TTC549 (cell line): ENCODE data around the gene ESYT2.
"Not testable (repeated sequence)": the region's sequence is repeated elsewhere in the genome, so short reads cannot be mapped to it uniquely, and the experiment has no call there.

Experiments
- FAIRE-seq: peaks from 2 replicates; lab custom pipeline; 2012; peaks lifted over from hg19 to GRCh38; lab: Jason Lieb, UNC

ESYT2 gene

GRCh38 chr7:158723714-158724385 lies 105.5 kb downstream of the ESYT2 start:
- no peak for FAIRE-seq

GRCh38 chr7:158723266-158723665 lies 106.0 kb downstream of the ESYT2 start:
- FAIRE-seq, result no peak

- no peak for FAIRE-seq
Measured at GRCh38 chr7:158722574-158723237, 106.6 kb downstream of the ESYT2 start.

- no peak for FAIRE-seq
Measured at GRCh38 chr7:158720112-158720511, 109.2 kb downstream of the ESYT2 start.

GRCh38 chr7:158716802-158717201 lies 112.5 kb downstream of the ESYT2 start:
- no peak for FAIRE-seq

GRCh38 chr7:158710651-158711102 lies 118.6 kb downstream of the ESYT2 start:
- no peak for FAIRE-seq

- FAIRE-seq, result no peak
Measured at GRCh38 chr7:158707610-158708009, 121.7 kb downstream of the ESYT2 start.

- FAIRE-seq, result no peak
Measured at GRCh38 chr7:158706710-158707590, 122.4 kb downstream of the ESYT2 start.

DNA sequence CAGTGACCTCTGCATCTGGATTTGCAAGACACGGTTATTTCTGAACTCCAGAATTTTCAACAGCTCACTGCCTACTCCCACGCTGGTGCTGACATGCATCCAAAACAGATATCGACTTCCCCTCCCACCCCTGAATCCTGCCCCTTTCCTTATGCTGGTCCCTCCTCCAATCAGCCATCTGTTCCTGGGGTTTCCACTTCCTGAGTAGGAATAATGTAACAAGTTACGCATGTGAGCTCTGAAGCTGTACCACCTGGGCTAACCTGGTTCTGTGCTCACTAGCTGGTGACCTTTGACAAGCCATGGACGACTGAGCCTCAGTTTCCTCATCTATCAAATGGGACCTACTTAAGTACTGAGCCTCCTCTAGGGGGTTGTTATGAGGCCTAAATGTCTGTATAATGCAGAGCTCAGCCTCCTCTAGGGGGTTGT lies 123.0 kb downstream of the ESYT2 start:
- FAIRE-seq, result no peak

DNA sequence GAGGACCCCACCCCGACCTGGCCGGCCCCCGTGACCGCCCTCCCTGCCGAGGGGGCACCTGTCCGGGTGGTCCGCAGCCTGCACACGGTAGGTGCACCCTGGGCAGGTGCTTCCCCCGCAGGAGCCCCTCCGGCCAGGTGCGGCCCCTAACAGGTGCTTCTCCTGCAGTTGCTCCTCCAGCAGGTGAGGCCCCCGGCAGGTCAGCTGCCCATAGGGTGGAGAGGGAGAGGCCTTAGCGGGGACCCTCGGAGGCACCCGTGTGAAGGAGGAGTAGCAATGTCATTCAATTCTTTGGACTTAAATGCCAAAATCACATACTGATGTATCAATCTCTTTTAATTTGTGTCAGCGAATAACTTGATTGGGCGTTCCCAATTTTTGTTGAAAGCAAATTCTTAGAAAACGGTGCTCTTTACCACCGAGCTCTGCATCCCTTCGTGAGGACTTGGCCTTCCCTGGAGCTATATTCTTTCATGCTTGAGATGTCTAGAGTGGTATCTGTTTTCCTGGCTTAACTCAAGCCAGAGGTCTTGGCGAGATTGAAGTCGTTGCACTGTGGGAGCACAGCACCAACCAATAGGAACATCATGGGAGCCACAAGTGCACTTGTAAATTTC lies 124.0 kb downstream of the ESYT2 start:
- FAIRE-seq, result no peak

- FAIRE-seq, result no peak
Measured at GRCh38 chr7:158704524-158705233, 124.6 kb downstream of the ESYT2 start, which contains the start of gene NCAPG2. TSS of gene NCAPG2 (minus strand) at chr7:158704804. CDS start at chr7:158701899, 2,905 bp downstream.

- FAIRE-seq, result not testable (repeated sequence)
Measured at GRCh38 chr7:158703679-158704523, 125.4 kb downstream of the ESYT2 start.

- FAIRE-seq, result no peak
Measured at GRCh38 chr7:158702944-158703343, 126.4 kb downstream of the ESYT2 start.

DNA sequence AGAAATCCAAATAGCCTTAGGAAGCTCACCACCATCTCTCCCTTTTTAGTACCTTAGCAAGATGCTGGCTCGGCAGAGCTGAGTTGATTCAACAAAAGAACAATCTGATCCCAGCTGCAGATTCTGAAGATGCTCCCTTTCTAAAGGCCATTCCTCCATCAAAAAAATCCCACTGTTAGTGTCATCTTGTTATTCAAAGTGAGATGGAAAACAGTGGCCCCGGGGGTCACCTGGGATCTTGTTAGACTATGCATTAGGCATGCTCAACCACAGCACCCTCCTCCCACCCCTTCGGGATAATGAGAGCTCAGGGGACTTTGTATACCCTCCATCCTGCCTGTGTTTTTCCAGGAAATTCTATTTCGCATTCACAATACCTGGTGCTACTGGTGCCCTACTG lies 127.1 kb downstream of the ESYT2 start:
- FAIRE-seq, result no peak

GRCh38 chr7:158700008-158700407 lies 129.3 kb downstream of the ESYT2 start:
- no peak for FAIRE-seq

GRCh38 chr7:158699341-158699740 lies 130.0 kb downstream of the ESYT2 start:
- no peak for FAIRE-seq

- no peak for FAIRE-seq
Measured at GRCh38 chr7:158698657-158699195, 130.6 kb downstream of the ESYT2 start.

DNA sequence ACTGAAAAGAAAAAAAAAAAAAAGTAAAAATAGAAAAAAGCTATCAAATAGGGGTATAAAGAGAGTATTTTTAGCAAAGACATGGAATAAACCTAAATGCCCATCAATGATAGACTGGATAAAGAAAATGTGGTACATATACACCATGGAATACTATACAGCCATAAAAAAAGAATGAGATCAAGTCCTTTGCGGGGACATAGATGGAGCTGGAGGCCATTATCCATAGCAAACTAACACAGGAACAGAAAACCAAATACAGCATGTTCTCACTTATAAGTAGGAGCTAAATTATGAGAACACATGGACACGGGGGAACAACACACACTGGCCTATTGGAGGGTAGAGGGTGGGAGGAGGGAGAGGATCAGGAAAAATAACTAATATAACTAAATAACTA lies 131.7 kb downstream of the ESYT2 start:
- FAIRE-seq, result not testable (repeated sequence)

- no peak for FAIRE-seq
Measured at GRCh38 chr7:158695726-158696452, 133.4 kb downstream of the ESYT2 start.

DNA sequence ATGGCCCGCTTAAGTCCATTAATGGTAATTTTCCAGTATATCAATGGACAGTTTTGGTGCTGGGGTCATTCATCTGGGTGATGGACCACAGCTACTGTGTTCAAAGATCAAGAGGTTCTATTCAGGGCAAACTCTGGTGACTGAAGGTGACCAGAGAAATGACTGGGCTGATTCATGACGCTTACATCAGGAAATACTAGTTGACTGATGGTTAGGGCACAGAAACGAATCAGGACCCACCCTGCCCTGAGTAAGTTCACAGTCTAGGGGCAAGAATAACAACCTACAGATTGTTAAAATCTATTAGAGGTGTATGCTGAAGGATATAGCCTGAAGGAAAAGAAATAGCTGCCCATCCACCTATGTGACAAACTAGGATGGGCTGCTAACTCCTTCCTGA lies 134.3 kb downstream of the ESYT2 start:
- FAIRE-seq, result no peak
